Measurements from ENCODE around the gene AURKA.

Gene AURKA

DNA sequence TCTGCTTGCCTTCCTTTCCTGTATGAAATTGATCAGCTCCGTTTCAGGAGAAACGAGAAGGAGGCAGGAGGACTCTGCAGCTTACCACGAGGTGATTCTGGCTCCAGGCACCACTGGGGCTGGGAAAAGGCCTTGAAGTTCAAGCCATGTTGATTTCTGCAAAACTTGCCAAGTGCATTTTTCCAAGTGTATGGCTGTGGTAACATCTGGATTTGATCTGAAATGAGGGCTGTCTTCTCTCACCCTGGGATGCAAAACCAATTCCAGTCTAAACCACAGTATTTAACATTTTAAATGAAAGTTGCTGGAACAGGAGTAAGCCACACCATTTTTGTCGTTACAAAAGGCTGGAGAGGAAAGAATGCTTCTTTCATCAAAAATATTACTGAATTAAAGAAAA lies 69.3 kb downstream of the AURKA start:
- no peaks in the 10 kb centered on the region for H3K4me1 Mint-ChIP-seq (ENCODE audit: low read depth)
- intact Hi-C loops (cut with micrococcal nuclease) = no loop called here
- H3K27ac Mint-ChIP-seq = no peak overlapping the region
- H3K27me3 Mint-ChIP-seq = peaks cover 7% of the 10 kb centered on the region
- no peak overlapping the region for H3K4me3 Mint-ChIP-seq
- no peaks in the 10 kb centered on the region for H3K9me3 Mint-ChIP-seq
- H3K36me3 Mint-ChIP-seq (ENCODE audit: low read depth) = no peaks in the 10 kb centered on the region

Measured in dendritic cell treated with granulocyte-macrophage colony-stimulating factor and Interleukin-4, amounts not matched to agents 40 ng/mL and 50 ng/mL, for 4 days (primary cell).